ENCODE measurements around the gene RASD1.

GRCh38 chr17:17545031-17545820 is 49.0 kb upstream of the RASD1 start:
- no peak for TF ChIP-seq CTCF (conservative IDR thresholded peaks at IDR 0.05 in 1 of 2, IDR thresholded peaks at IDR 0.05 in 1 of 2; ENCODE audit: low read depth in 1 of 2, low read length in 2 of 2)
- TF ChIP-seq EZH2 (IDR thresholded peaks at IDR 0.05; ENCODE audit: low read length, missing control alignments): no peak
